Effector CD4-positive, alpha-beta T cell (primary cell): ENCODE results near the gene UGT2A3. TPM values are rescaled to one million over a fixed set of nuclear protein-coding genes. Genes with fewer than 3 reads are reported as not detected.
"Not testable (repeated sequence)": the region's sequence is repeated elsewhere in the genome, so short reads cannot be mapped to it uniquely, and the experiment has no call there.

Experiments
- DNase-seq: peaks from one replicate; pipeline ENCODE4 v3.0.0-alpha.2; 2020
- total RNA-seq: gene quantifications from one replicate; lab custom pipeline; 2026; lab: John Stamatoyannopoulos, UW

UGT2A3 gene
- not detected for total RNA-seq

DNA sequence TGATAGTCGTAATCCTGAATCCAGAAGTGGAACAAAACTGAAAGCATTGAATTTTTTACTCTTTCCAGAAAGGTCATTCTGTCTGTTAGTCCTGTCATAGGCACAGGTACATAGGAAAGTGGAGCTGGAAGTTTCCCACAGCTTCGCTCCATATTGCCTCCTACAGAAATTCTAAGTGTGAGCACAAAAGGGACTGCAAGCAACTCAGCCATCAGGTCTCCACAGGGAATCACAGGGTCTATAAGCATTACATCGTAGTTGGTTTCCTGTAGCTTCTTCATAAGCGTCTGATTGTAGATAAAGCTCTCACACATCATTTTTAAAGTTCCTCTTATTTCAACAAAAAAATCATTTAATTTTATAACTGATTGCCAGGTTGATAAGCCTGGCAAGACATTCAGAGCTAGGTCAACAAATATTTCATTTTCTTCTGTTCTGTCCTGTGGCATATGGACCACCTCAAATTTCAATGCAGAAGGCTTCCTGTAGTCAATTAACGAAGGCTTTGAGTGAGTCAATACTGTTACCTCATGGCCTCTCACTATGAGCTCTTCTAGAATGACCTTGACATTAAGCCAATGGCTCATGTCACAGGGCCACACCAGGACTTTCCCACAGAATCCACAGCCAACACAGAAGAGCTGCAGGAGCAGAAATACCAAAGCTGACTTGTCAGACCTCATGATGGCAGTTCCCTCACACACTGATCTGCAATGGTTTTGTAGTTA, at the start of gene UGT2A3:
Gene UGT2A3 (minus strand): TSS at position 727 of the 728 bp plus-strand sequence. CDS start 44 bp downstream, at position 683.
- DNase-seq, result no peak

DNA sequence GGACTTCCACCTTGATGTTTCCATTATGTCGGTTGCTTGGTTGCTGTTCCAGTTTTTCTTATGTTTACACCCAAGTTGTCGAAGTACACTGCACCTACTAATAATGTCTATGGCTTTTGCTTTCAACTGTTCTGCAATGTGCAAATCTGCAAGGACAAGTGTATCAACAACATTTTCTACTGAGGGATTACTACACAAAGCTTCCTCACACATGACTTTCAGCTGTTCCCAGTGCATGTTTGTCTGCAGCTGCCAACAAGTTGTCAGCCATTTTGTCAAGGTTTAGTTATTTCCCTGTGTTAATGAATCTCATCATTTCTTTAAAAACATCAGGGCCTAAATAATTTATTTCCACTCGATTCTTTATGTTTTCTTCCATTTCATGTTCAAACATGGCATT, 45.4 kb upstream of the UGT2A3 start:
- DNase-seq, result no peak

DNA sequence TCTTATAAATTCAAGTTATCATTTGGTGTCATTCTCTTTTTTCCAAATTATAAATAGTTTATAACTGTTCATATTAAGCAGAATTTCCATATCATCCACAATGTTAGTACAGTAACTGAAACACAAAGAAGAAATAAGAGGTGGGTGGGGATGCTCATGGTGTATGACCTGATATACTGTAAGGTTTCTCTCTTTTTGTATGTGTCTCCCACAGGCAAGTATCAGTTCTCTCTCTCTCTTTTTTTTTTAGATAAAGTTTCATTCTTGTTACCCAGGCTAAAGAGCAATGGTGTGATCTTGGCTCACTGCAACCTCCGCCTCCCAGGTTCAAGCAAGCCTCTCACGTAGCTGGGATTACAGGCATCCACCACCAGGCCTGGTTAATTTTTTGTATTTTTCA, 43.7 kb upstream of the UGT2A3 start:
- no peak for DNase-seq

DNA sequence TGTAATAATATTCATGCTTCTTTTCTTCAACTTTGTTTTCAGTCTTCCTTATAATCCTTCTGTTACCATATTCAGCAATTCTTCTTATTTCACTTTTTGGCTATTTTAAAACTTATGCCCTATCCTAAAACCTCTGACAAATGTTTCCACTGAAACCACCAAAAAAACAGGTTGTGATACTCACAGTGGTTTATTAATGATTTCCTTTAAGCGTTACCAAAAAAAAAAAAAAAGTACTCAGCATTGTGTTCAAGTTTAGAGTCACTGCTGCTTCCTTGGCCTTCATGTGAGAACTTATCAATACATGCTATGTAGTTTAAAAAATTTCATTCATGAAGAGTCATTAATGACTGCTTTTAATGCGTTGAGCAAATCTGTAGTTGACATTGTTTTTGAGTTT, 35.4 kb upstream of the UGT2A3 start:
- DNase-seq, result no peak

DNA sequence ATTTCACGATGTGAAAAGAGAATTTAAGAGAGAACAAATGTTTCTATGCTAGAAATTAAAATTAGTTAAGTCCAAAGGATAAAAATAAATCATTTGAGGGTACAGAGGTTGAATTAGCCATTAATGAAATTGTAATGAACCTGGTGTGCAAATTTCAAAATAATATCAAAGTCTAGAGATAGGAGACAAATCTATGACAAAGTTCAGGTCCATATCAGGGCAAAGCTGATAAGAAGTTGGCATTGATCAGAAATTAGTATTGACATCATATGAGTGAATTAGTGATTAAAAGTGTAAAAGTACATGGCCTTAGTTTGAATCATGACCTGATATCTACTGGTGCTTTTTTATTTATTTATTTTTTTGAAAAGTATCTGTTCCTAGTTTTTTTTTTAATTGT, 33.8 kb upstream of the UGT2A3 start:
- no peak for DNase-seq

DNA sequence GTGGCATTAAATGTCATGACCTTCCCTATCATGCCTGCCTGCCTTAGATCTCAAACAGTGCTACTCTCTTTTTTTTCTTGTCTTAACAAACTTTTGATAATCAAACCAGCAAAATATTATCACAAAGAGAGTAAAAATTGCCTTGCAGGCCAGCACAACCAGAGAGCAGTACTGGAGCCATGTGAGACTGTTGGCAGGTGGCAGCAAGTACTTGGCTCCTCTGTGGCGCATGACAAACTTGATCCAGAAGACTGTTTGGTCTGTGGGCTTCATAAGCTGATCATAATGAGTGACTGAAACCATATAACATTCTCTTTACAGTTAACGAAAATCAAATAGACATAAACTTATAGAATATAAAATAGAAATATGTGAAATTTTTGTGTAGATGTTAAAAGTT, 33.3 kb upstream of the UGT2A3 start:
- DNase-seq, result no peak

DNA sequence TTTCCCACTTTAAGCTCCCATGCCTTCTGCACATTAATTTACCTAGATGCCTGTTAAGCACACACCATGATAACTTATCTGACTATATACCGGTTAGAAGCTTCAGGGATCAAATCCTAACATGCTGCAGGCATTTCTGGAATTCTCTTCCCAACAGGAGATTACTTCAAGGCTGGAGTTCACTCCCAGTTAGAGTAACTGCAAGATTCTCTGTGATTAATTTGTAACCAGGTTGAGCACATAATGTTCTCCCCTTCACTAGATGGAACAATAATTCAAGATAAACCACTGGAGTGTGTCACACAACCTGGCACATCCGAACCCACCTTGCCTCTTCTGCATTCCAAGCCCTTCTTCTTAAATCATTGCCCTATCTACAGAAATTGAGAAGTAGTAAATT, 11.8 kb upstream of the UGT2A3 start:
- DNase-seq, result no peak

DNA sequence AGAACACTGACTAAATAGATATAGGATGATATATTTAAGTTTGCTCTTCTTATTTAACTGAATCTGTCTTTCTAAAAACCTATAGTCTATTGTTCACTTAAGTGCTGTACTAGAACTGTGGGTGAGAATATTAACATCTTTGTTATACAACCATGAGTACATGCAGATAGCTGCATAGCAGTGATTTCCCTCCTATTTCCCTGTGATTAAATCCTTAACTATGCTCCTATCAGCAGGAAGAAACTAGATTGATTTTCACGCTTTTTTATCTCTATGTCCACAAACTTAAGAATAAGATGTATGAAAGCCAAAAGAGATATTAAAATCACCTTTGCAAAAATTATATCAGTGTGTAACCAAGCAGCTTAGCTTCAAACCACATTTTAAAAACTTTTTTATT, 11.3 kb upstream of the UGT2A3 start:
- no peak for DNase-seq

DNA sequence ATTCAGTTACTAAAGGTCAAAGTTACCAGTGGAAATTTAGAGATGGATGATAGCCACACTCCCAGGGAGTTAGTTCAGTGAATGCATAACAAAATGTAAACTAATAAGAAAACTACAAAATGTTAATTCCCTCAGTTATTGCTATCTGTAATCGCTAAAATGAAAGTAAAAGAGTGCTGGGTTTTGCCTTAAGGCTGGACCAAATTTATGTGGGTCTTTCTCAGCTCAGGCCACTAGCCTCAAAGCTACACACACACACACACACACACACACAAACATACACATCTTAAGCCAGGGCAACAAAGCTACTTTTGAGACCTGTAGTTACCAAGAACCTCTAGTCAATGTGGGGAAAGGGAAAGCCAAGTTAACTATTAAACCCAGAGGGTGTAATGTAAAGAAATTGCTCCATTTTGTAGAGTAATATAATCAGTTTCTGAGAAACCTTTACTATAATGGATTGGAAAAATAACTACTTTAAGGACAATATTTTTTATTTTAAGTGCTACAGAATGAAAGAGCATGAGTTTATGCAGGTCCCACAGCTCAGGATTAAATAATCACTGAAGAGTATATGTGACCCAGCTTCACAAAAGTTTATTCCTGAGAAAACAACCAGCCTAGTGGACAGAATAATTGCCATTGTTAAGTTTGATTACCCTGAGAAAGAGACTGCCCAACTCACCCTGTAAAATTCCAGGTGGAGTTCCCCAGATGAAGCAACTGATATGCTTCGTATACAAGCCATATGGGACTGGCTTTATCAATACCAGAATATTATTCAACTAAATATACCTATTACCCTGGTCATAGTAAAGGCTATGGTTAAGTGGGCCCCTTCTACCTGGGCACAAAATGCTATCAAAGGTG, 8.9 kb upstream of the UGT2A3 start:
- no peak for DNase-seq

DNA sequence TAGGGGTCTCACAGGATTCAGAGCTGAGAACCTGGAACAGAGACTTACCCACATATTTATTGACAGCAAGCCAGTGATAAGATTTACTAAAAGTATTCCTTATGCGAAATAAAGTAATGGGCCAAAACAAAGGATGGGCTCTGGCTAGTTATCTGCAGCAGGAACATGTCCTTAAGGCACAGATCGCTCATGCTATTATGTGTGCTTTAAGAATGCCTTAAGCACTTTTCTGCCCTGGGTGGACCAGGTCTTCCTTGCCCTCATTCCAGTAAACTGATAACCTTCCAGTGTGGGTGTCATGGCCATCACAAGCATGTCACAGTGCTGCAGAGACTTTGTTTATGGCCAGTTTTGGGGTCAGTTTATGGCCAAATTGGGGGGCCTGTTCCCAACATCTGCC, 7.5 kb upstream of the UGT2A3 start:
- DNase-seq, result not testable (repeated sequence)

DNA sequence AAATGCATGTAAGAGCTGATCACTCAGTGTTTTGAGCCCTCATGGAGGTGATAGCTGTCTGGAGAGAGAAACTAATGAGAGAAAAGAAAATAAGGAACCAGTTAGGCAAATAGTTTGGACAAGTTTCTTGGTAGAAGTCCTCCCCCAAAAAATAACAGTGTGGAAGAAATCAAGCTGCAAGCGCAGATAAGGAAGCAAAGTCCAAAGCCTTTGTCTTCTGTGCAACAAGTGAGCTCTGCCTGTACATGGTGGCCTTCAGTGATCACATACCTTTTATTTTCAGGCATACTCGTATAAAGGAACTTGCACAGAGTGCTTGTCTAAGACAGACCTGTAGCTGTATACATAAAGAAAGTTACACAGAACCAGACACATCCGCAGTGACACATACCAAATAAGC, 2.5 kb upstream of the UGT2A3 start:
- DNase-seq, result no peak

DNA sequence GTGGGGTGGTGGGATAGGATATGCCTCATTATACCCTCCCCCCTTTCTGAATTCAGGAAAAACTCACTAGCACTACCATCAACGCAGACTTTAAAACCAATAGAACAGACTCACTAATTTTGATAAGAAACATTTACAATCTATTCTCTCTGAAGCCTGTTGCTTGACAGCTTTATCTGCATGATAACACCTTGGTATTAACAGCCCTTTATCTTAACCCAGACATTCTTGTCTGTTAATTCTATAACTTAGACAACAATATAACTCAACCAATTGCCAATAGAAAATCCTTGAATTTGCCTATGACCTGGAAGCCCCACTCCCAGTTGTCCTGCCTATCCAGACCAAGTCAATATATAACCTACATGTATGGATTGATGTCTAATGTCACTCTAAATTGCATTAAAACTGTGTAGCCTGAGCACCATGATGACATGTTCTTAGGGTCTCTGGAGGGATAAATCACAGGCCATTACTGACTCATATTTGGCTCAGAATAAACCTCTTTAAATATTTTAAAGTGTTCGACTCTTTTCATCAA, 1.5 kb upstream of the UGT2A3 start:
- DNase-seq, result no peak

DNA sequence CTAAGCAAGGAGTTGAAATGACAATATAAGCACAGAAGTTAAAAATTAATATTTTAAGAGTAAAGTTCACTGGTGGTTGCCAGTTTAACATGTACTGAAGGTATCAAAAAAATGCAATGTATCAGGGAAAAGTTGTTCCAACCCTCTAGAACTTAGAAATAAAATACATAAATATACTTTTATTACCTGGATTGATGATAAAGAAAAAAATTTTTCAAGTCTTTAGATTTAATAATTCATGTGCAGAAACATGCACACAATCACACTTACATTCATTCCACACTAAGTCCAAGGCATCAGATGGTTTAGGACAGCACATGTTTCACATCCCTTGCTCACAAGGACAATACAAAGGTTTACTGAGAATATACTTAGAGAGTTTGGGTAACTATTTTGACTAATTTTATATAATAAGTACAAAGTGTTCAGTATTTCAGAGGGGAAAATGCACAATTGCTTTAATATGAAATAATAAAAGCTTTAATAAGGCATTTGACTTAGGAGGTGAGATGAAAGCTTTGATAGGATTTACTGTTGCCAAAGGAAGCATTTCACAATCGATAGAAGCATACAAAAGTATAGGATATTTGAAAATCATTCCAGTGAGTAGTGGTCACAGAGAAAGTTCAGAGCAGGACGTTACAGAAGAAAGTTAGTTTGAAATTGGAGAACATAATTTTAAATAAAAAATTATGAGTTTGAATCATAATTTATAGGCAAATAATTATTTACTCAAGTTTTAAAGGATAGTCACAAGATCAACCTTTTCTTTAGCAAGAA, 392 bp upstream of the UGT2A3 start:
- no peak for DNase-seq

DNA sequence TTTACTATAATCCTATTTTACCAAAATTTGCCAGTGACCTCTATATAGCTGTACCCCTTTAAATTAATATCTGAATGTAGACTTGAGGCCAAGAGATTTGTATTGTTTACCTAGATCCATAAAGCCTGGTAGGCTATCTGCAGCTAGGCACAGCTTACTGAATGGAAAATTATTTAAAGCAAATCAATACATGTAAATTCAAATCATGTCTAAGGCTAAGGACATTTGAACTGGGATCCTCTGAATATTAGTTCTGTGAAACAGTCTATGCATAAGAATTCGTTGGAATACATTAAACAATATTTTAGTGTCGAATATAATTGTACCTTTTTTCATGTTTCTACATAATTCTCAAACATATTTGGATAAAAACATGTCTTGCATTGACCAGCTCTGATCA, 1.6 kb downstream of the UGT2A3 start:
- no peak for DNase-seq

DNA sequence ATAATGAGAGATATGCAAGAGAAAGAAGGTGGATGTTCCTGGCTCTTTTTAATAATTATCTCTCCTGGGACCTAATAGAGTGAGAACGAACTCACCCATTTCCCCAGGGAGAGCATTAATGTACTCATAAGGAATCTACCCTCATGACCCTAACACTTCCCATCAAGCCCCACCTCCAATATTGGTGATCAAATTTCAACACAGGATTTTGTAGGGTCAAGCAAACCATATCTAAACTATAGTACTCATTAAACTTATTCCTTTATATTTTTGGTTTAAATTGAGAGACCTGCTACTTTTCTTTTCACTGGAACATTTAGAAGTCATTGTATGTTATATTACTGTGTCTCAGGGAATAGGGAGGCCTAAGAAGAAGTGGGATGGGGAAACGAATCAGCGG, 2.6 kb downstream of the UGT2A3 start:
- DNase-seq, result no peak

DNA sequence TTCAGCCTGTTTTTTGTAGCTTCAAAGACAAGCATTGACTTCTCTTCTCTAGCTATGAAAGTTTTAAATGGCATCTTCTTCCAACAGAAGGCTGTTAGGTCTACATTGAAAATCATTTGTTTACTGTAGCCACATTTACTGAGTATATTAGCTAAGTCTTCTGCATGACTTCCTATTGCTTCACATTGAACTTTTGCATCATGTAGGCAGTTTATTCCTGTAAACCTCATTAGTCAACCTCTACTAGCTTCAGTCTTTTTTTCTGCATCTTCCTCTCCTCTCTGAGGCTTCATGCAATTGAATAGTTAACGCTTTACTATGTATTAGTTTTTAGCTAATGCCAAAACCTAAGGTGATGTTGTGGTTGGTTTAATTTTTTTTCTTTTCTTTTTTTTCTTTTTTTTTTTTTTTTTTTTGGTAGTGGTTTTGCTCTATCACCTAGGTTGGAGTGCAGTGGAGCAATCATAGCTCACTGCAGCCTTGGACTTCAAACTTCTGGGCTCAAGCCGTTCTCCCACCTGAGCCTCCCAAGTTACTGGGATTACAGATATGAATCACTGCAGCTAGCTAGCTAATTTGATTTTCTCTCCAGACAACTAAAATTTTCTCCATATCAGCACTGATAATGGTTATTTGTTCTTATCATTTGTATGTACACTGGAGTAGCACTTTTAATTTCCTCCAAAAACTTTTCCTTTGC, 3.4 kb downstream of the UGT2A3 start:
- no peak for DNase-seq

DNA sequence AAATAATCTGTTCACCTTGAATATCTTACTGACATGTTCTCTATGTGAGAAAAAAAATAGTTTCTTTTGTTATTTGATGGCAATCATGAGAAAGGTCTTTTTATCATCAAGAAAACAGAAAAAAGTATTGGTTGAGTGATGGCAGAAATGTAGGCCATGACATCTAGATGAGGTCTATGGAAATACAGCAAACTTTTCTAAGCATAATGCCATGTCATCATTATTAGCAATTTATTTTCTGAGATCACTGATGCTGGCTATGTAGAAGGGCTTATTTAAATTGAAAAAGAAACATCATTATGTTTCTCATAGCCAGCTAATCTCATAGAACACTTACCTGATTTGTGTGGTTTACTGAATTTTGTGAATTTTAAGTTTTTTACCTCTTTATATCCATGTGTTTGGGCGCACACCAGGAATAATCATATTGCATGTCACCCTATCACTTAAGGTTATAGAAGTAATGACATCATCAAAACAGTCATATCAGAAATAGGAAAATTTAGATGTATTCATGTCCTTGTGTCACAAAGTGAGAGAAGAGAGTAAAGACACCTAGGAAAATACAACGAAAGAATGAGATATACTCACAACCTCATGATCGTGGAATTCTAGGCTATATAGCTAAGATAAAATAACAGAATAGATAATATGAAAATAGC, 22.4 kb downstream of the UGT2A3 start:
- no peak for DNase-seq

DNA sequence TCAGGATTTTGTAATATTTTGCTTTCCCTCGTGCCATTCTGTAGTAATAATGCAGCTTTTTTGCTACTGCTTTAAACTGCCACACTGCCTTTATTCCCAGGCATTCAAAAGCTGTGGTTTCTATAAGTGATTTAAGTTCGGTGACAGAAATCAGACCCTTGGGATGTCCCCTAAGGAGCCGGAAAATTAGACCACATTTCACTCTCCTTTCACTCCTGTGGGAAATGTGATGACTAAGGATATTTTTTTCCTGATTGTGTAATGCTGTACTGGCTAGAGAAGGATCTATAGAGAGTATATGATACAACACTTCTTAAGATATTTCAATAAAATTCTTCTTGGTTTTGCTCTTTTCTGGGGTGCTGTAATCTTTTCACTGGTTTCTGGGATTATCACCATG, 24.4 kb downstream of the UGT2A3 start:
- no peak for DNase-seq

DNA sequence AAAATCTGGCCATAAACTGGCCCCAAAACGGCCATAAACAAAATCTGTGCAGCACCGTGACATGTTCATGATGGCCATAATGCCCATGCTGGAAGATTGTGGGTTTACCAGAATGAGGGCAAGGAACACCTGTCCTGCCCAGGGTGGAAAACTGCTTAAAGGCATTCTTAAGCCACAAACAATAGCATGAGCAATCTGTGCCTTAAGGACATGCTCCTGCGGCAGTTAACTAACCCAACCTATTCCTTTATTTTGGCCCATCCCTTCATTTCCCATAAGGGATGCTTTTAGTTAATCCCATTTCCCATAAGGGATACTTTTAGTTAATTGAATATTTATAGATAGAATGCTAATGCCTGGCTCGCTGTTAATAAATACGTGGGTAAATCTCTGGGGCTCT, 29.4 kb downstream of the UGT2A3 start:
- DNase-seq, result not testable (repeated sequence)

DNA sequence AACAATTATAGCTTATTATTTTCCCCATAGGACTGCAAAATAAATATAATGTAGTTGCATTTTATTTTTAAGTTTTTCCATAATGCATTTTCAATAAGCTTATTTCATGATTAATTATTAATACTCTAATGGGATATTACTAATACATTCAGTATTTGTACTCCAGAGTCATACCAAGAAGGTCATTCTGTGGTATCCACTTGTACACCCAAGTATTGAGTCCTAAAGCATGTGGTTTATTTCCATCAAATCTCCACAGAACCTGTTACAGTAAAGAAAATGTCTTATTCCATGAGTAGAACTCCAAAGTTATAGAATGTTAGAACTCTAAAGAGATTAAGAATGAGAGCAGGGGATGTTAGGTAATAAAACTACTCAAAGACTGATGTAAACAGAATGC, 30.6 kb downstream of the UGT2A3 start:
- DNase-seq, result no peak

DNA sequence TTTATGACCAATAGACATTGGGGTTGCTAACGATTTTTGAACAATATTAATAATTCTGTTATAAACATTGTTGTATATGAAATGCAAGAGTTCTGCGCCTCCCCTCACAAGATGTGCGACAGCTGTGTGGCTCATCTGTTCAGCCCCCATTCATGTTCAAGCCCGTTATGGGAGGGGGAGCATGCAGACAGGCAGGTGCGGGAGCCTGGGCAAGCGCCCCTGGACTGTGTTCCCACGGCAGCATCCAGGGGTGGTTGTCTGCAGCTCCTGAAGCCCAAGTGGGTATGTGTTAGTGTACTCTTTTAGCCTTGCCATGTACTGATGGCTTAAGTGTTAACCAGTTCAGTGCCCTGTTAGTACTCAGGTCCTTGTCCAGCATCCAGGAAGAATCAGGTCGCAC, 34.6 kb downstream of the UGT2A3 start:
- no peak for DNase-seq

DNA sequence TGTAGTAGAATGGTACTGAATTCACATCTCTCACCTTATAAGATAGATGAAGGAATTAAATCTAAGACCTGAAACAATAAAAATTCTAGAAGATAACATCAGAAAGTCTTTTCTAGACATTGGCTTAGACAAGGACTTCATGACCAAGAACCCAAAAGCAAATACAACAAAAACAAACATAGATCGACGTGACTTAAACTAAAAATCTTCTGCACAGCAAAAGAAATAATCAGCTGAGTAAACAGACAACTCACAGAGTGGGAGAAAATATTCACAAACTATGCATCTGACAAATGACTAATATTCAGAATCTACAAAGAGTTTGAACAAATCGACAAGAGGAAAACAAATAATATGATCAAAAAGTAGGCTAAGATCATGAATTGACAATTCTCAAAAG, 38.8 kb downstream of the UGT2A3 start:
- no peak for DNase-seq
